Measurements from ENCODE around the gene PLEKHN1.
"Not testable (repeated sequence)": the region's sequence is repeated elsewhere in the genome, so short reads cannot be mapped to it uniquely, and the experiment has no call there.

DNA sequence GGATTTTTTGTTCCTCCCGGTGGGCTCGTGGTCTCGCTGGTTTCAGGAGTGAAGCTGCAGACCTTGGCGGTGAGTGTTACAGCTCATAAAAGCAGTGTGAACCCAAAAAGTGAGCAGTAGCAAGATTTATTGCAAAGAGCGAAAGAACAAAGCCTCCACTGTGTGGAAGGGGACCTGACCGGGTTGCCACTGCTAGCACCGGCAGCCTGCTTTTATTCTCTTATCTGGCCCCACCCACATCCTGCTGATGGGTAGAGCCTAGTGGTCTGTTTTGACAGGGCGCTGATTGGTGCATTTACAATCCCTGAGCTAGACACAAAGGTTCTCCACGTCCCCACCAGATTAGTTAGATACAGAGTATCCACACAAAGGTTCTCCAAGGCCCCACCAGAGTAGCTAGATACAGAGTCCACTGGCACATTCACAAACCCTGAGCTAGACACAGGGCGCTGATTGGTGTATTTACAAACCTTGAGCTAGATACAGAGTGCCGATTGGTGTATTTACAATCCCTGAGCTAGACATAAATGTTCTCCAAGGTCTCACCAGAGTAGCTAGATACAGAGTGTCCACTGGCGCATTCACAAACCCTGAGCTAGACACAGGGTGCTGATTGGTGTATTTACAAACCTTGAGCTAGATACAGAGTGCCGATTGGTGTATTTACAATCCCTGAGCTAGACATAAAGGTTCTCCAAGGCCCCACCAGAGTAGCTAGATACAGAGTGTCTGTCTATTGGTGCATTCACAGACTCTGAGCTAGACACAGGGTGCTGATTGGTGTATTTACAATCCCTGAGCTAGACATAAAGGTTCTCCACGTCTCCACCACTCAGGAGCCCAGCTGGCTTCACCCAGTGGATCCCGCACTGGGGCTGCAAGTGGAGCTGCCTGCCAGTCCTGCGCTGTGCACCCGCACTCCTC, 51.4 kb downstream of the PLEKHN1 start:
- TF ChIP-seq, protein P1, sequence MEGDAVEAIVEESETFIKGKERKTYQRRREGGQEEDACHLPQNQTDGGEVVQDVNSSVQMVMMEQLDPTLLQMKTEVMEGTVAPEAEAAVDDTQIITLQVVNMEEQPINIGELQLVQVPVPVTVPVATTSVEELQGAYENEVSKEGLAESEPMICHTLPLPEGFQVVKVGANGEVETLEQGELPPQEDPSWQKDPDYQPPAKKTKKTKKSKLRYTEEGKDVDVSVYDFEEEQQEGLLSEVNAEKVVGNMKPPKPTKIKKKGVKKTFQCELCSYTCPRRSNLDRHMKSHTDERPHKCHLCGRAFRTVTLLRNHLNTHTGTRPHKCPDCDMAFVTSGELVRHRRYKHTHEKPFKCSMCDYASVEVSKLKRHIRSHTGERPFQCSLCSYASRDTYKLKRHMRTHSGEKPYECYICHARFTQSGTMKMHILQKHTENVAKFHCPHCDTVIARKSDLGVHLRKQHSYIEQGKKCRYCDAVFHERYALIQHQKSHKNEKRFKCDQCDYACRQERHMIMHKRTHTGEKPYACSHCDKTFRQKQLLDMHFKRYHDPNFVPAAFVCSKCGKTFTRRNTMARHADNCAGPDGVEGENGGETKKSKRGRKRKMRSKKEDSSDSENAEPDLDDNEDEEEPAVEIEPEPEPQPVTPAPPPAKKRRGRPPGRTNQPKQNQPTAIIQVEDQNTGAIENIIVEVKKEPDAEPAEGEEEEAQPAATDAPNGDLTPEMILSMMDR (IDR thresholded peaks at IDR 0.05; ENCODE audit: borderline replicate concordance, extremely low read depth, low read length, poor library complexity, severe bottlenecking) = not testable (repeated sequence)
- not testable (repeated sequence) for TF ChIP-seq EZH2 (IDR thresholded peaks at IDR 0.05; ENCODE audit: borderline replicate concordance, low read depth, low read length, severe bottlenecking)
